ENCODE measurements around the gene CLGN. TPM values are rescaled to one million over a fixed set of nuclear protein-coding genes. Genes with fewer than 3 reads are reported as not detected.

The CLGN gene
- total RNA-seq, 1 donor from 2014 or later, result 37.8 TPM

DNA sequence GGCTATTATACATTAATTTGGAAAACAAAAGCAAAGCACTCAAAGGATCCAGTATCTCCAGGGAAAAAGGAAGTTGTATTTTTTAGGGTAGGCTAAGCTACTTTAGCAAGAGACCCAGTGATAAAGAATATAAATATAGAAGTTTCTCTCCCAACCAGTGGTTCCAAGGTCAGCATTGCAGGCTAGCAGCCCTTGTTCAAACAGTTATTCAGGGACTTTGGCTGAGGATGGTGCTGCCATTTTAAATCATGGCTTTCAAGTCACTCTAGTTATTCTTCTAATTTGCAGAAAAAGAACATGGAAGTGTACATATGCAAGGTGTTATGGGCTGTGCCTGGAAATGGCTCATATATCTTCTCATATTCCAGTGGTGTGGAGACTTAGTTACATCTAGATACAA, 44.7 kb downstream of the CLGN start:
- Mint-ChIP-seq H3K4me1 (no peaks in the 10 kb centered on the region), H3K27ac (no peak overlapping the region), H3K9me3 (no peaks in the 10 kb centered on the region), H3K27me3 (ENCODE audit: insufficient read depth, low read depth) (no peaks in the 10 kb centered on the region), H3K36me3 (peaks cover 27% of the 10 kb centered on the region), H3K4me3 (no peak overlapping the region)
- Histone ChIP-seq H3F3A (ENCODE audit: low read depth) (peaks cover 11% of the 10 kb centered on the region), H2AFZ (replicated peaks) (no peak overlapping the region), H3K4me3 (no peak overlapping the region), H3K27me3 (no peaks in the 10 kb centered on the region), H3K36me3 (no peaks in the 10 kb centered on the region), H4K20me1 (ENCODE audit: low read depth) (peaks cover 12% of the 10 kb centered on the region), H3K4me1 (peaks cover 10% of the 10 kb centered on the region), H3K27ac (no peak overlapping the region), H3K9me3 (ENCODE audit: low read depth) (no peaks in the 10 kb centered on the region), H3K79me2 (ENCODE audit: low read depth) (peaks cover 34% of the 10 kb centered on the region), H3K4me2 (no peak overlapping the region), H3K9ac (no peak overlapping the region)
- TF ChIP-seq, protein P1, sequence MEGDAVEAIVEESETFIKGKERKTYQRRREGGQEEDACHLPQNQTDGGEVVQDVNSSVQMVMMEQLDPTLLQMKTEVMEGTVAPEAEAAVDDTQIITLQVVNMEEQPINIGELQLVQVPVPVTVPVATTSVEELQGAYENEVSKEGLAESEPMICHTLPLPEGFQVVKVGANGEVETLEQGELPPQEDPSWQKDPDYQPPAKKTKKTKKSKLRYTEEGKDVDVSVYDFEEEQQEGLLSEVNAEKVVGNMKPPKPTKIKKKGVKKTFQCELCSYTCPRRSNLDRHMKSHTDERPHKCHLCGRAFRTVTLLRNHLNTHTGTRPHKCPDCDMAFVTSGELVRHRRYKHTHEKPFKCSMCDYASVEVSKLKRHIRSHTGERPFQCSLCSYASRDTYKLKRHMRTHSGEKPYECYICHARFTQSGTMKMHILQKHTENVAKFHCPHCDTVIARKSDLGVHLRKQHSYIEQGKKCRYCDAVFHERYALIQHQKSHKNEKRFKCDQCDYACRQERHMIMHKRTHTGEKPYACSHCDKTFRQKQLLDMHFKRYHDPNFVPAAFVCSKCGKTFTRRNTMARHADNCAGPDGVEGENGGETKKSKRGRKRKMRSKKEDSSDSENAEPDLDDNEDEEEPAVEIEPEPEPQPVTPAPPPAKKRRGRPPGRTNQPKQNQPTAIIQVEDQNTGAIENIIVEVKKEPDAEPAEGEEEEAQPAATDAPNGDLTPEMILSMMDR (IDR thresholded peaks at IDR 0.05), result no peak
- DNase-seq (ENCODE audit: low spot score), result no peak

DNA sequence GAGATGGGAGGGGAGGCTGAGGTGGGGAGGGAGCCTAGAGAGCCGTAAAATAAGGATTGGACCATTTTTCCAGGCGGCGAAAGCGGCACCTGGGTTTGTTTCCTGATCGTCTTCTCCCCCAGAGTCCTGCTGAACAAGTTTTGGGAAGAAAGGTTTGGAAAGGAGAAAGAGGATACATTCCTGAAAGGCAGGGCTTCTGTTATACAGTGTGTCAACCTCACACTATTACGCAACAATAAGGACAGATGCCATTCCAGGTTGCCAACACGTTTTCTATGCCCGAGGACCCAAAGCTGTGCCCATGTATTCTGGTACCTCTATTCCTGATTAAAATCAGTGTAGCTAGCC, 53.3 kb downstream of the CLGN start:
- peaks cover 15% of the 10 kb centered on the region for H3K27me3 ChIP-seq
- peaks cover 16% of the 10 kb centered on the region for H3F3A ChIP-seq (ENCODE audit: low read depth)
- H3K79me2 ChIP-seq (ENCODE audit: low read depth), result peaks cover 55% of the 10 kb centered on the region
- peak overlapping the region; percentile 94 for H3K27ac ChIP-seq
- H3K9ac ChIP-seq, result peak overlapping the region; percentile 85
- H3K36me3 ChIP-seq, result no peaks in the 10 kb centered on the region
- H3K27ac Mint-ChIP-seq, result peak overlapping the region; percentile 72
- H3K36me3 Mint-ChIP-seq, result peaks cover 7% of the 10 kb centered on the region
- H3K9me3 Mint-ChIP-seq, result no peaks in the 10 kb centered on the region
- H3K27me3 Mint-ChIP-seq (ENCODE audit: insufficient read depth, low read depth), result peaks cover 2% of the 10 kb centered on the region
- peaks cover 40% of the 10 kb centered on the region for H4K20me1 ChIP-seq (ENCODE audit: low read depth)
- TF ChIP-seq, protein P1 (IDR thresholded peaks at IDR 0.05), result no peak
- no peak for TF ChIP-seq EZH2 (IDR thresholded peaks at IDR 0.05)
- no peak for TF ChIP-seq EZH2phosphoT487 (IDR thresholded peaks at IDR 0.05)
- no peaks in the 10 kb centered on the region for H3K9me3 ChIP-seq (ENCODE audit: low read depth)
- H2AFZ ChIP-seq (replicated peaks), result peak overlapping the region; percentile 42
- H3K4me2 ChIP-seq, result peak overlapping the region; percentile 89
- no peak for DNase-seq (ENCODE audit: low spot score)
- peak overlapping the region; percentile 88 for H3K4me3 ChIP-seq
- H3K4me1 Mint-ChIP-seq, result peaks cover 27% of the 10 kb centered on the region
- peaks cover 17% of the 10 kb centered on the region for H3K4me1 ChIP-seq
- no peak overlapping the region for H3K4me3 Mint-ChIP-seq

DNA sequence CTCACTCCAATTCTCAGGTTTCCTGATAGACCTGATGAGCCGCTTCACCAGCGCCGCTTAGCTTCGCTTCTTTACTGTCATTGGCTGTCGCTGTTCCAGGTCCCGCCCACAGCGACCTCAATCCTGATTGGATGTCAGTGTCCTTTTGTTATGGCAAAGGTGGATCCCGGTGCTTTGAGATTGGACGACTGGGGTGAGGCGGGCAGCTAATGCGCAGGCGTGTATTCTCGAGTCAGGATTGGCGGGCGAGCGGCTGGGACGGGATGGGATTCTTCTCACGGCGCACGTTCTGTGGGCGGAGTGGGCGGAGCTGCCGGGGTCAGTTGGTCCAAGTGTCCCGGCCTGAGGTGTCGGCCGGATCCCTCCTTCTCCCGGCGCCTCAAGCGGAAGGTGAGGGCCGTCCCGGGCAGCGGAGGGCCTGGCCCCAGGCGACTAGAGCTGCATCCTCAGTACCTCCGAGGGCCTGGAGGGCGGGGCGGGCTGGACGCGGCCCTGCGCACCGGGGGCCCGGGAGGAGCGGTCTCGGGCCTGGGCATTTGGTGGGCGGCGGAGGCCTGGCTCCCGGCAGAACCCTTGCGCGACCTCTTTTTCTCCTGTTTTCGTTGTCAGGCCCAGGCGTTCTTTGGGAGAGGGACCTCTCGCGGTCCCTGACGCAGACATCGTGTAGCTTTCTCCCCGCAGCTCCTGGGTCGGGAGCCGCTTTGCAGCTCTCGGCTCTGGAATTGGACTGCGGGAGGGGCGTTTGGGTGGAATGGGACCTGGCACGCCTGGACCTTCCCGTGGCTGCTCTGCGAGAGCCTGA, 53.9 kb downstream of the CLGN start, which contains the start of gene SCOC:
SCOC (plus strand) TSS at position 319 of the 802 bp plus-strand sequence. CDS start 5,525 bp downstream, outside the sequence.
- Histone ChIP-seq H3K79me2 (ENCODE audit: low read depth) (peaks cover 49% of the 10 kb centered on the region), H3K27me3 (peaks cover 19% of the 10 kb centered on the region), H3F3A (ENCODE audit: low read depth) (peaks cover 16% of the 10 kb centered on the region), H3K4me2 (peak within 1 kb of the TSS; percentile 89), H3K4me1 (peaks cover 17% of the 10 kb centered on the region), H3K36me3 (no peaks in the 10 kb centered on the region), H3K4me3 (peak within 1 kb of the TSS; percentile 88), H3K27ac (peak within 1 kb of the TSS; percentile 94), H2AFZ (replicated peaks) (peak within 1 kb of the TSS; percentile 88), H4K20me1 (ENCODE audit: low read depth) (peaks cover 40% of the 10 kb centered on the region), H3K9ac (peak within 1 kb of the TSS; percentile 85), H3K9me3 (ENCODE audit: low read depth) (no peaks in the 10 kb centered on the region)
- no peaks in the 10 kb centered on the region for H3K9me3 Mint-ChIP-seq
- H3K36me3 Mint-ChIP-seq, result peaks cover 3% of the 10 kb centered on the region
- peak within 1 kb of the TSS; percentile 72 for H3K27ac Mint-ChIP-seq
- DNase-seq (ENCODE audit: low spot score), result peak; percentile 99
- TF ChIP-seq, protein P1 (IDR thresholded peaks at IDR 0.05), result peak; percentile 18
- no peak for TF ChIP-seq EZH2phosphoT487 (IDR thresholded peaks at IDR 0.05)
- no peak for TF ChIP-seq EZH2 (IDR thresholded peaks at IDR 0.05)
- H3K27me3 Mint-ChIP-seq (ENCODE audit: insufficient read depth, low read depth), result peaks cover 2% of the 10 kb centered on the region
- H3K4me1 Mint-ChIP-seq, result peaks cover 27% of the 10 kb centered on the region
- H3K4me3 Mint-ChIP-seq, result no peak within 1 kb of the TSS
